NCI-H187 (cell line): Measurements from ENCODE around the gene FPGS.
"Not testable (repeated sequence)": the region's sequence is repeated elsewhere in the genome, so short reads cannot be mapped to it uniquely, and the experiment has no call there.

Source experiments
- DNase-seq, 2 experiments: peaks; one replicate each; lab custom pipeline; 2025; lab: John Stamatoyannopoulos, UW

FPGS gene

GRCh38 chr9:127802576-127803443, at the start of gene FPGS:
FPGS (plus strand) TSS chr9:127802882; CDS start chr9:127802925, 43 bp downstream.
- DNase-seq, result peak; percentile 19 to 63

- DNase-seq, result no peak
Observed at GRCh38 chr9:127753148-127753547, 49.5 kb upstream of the FPGS start.

- DNase-seq, result no peak
Observed at GRCh38 chr9:127753622-127754021, 49.1 kb upstream of the FPGS start.

GRCh38 chr9:127754099-127755060, 48.3 kb upstream of the FPGS start:
- no peak for DNase-seq

- DNase-seq, result no peak
Observed at GRCh38 chr9:127755061-127756060, 47.3 kb upstream of the FPGS start.

GRCh38 chr9:127756233-127756632, 46.4 kb upstream of the FPGS start:
- DNase-seq, result no peak

GRCh38 chr9:127756776-127757175, 45.9 kb upstream of the FPGS start:
- not testable (repeated sequence) for DNase-seq

GRCh38 chr9:127758843-127759242, 43.8 kb upstream of the FPGS start:
- DNase-seq, result no peak

- no peak for DNase-seq
Observed at GRCh38 chr9:127761061-127761460, 41.6 kb upstream of the FPGS start.

GRCh38 chr9:127761491-127761956, 41.2 kb upstream of the FPGS start:
- DNase-seq, result no peak

GRCh38 chr9:127762111-127762676, 40.5 kb upstream of the FPGS start:
- no peak for DNase-seq

- no peak for DNase-seq
Observed at GRCh38 chr9:127763918-127764384, 38.7 kb upstream of the FPGS start.

GRCh38 chr9:127765418-127765817, 37.3 kb upstream of the FPGS start:
- no peak for DNase-seq

GRCh38 chr9:127767410-127767809, 35.3 kb upstream of the FPGS start:
- no peak for DNase-seq

- no peak for DNase-seq
Observed at GRCh38 chr9:127767909-127768331, 34.8 kb upstream of the FPGS start.

GRCh38 chr9:127768698-127769097, 34.0 kb upstream of the FPGS start:
- DNase-seq, result no peak

GRCh38 chr9:127769101-127769500, 33.6 kb upstream of the FPGS start:
- no peak for DNase-seq

- DNase-seq, result no peak
Observed at GRCh38 chr9:127769929-127770582, 32.6 kb upstream of the FPGS start.

- DNase-seq, result no peak
Observed at GRCh38 chr9:127770583-127770904, 32.1 kb upstream of the FPGS start.

- DNase-seq, result peak; percentile 78 to 91
Observed at GRCh38 chr9:127770905-127771569, 31.6 kb upstream of the FPGS start.
